ENCODE results near the gene CHAT. TPM values are rescaled to one million over a fixed set of nuclear protein-coding genes. Genes with fewer than 3 reads are reported as not detected.

The CHAT gene
- total and polyA plus RNA-seq, 3 donors from 2014 or later: 0.75 to 1.7 (median 0.93) TPM

DNA sequence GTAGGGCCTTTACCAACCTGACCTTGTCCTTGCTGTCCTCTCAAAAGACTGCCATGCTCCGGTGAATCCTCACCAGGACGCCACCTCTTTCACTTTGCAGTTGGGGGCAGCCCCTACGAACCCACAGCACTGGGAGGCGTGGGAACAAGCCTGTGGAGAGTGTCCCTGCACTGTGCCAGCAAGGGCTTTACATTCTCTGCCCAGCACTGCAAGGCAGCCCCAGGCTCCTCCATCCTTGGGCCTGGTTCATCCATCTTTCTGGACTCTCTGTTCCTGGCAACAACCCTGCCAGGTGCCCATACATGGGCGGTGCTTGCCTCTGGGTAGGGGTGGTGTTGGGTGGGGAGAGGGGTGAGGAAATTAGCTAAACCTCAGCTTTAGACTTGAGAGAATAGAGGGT, 1.4 kb downstream of the CHAT start:
- no peak for TF ChIP-seq POLR2A (IDR thresholded peaks at IDR 0.05)
- TF ChIP-seq, protein P1, sequence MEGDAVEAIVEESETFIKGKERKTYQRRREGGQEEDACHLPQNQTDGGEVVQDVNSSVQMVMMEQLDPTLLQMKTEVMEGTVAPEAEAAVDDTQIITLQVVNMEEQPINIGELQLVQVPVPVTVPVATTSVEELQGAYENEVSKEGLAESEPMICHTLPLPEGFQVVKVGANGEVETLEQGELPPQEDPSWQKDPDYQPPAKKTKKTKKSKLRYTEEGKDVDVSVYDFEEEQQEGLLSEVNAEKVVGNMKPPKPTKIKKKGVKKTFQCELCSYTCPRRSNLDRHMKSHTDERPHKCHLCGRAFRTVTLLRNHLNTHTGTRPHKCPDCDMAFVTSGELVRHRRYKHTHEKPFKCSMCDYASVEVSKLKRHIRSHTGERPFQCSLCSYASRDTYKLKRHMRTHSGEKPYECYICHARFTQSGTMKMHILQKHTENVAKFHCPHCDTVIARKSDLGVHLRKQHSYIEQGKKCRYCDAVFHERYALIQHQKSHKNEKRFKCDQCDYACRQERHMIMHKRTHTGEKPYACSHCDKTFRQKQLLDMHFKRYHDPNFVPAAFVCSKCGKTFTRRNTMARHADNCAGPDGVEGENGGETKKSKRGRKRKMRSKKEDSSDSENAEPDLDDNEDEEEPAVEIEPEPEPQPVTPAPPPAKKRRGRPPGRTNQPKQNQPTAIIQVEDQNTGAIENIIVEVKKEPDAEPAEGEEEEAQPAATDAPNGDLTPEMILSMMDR (IDR thresholded peaks at IDR 0.05): no peak
- Histone ChIP-seq H3K4me3 (no peak overlapping the region), H3K27me3 (no peaks in the 10 kb centered on the region), H3K4me1 (peaks cover 5% of the 10 kb centered on the region), H3K27ac (no peak overlapping the region), H3K9me3 (no peaks in the 10 kb centered on the region), H3K36me3 (ENCODE audit: low read depth, missing control alignments) (no peaks in the 10 kb centered on the region)
- 69 to 89% methylated on average over 3 to 5 of the region's 5 CpGs for WGBS, 2 donors
- no peak for DNase-seq
- intact Hi-C loops (cut with DNase I; ENCODE audit: low total_unique reads): no loop called here

DNA sequence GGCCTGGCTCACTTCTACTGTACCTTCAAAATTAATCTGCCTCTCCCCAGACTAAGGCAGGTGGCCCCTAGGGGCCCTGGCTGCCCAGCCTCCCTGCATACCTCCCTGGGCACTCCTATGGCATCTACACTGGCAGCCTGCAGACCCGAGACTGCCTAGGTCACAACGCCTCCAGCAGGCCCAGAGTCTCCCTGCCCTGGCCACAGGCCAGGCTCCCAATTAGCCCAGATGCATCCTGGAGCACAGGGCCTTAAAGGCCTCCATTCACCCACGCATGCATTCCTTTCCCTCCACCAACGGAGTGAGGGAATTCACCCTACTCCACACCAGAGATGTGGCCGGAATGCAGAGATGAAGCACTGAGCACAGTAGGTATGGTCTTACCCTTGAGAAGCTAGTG, 1.9 kb downstream of the CHAT start:
- H3K36me3 ChIP-seq (ENCODE audit: low read depth, missing control alignments): no peaks in the 10 kb centered on the region
- DNase-seq: no peak

DNA sequence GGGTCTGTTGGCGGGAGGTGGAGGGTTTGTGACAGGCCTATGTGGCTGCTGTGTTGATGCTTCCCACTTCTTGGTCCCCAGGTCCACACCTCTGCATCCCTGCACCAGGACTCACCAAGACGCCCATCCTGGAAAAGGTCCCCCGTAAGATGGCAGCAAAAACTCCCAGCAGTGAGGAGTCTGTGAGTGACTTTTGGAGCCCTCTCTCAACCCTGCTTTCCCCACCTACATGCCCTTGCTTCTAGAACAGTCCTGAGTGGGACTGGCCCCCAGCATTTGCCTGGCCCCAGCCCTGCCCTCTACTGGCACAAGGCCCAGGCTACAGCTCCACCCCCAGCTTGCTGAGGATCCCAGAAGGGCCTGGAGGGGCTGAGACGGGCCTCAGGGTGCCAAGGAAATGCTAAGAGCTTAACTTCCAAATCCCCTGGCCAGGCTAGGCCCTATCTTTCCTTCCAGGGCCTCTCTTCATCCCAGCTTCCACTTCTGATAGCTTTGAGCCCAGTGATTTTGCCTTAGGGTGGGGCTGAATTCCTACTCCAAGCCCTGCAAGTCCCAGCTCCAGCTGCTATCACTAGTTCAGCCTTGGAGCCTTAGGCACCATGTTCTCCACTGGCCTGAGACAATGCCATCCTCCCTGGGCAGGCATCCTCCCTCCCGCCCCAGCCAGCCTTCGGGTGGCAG, 2.7 kb downstream of the CHAT start:
- H3K36me3 ChIP-seq (ENCODE audit: low read depth, missing control alignments): no peaks in the 10 kb centered on the region
- H3K9me3 ChIP-seq: no peaks in the 10 kb centered on the region
- H3K27ac ChIP-seq: no peak overlapping the region
- no peak overlapping the region for H3K4me3 ChIP-seq
- intact Hi-C loops (cut with DNase I; ENCODE audit: low total_unique reads): no loop called here
- no peak for TF ChIP-seq POLR2A (IDR thresholded peaks at IDR 0.05)
- TF ChIP-seq, protein P1 (IDR thresholded peaks at IDR 0.05): no peak
- DNase-seq: no peak
- H3K4me1 ChIP-seq: no peaks in the 10 kb centered on the region
- H3K27me3 ChIP-seq: no peaks in the 10 kb centered on the region
- 66 to 72% methylated on average over 4 to 6 of the region's 6 CpGs for WGBS, 2 donors

More for the DNA sequence above, 1.9 kb downstream of the CHAT start:
- intact Hi-C loops (cut with DNase I; ENCODE audit: low total_unique reads): no loop called here
- H3K9me3 ChIP-seq: no peaks in the 10 kb centered on the region
- H3K4me1 ChIP-seq: peaks cover 2% of the 10 kb centered on the region
- no peak overlapping the region for H3K27ac ChIP-seq
- WGBS, 2 donors: 70 to 75% methylated on average over 4 to 5 of the region's 5 CpGs
- no peaks in the 10 kb centered on the region for H3K27me3 ChIP-seq
- TF ChIP-seq, protein P1 (IDR thresholded peaks at IDR 0.05): no peak
- no peak for TF ChIP-seq POLR2A (IDR thresholded peaks at IDR 0.05)
- H3K4me3 ChIP-seq: no peak overlapping the region

DNA sequence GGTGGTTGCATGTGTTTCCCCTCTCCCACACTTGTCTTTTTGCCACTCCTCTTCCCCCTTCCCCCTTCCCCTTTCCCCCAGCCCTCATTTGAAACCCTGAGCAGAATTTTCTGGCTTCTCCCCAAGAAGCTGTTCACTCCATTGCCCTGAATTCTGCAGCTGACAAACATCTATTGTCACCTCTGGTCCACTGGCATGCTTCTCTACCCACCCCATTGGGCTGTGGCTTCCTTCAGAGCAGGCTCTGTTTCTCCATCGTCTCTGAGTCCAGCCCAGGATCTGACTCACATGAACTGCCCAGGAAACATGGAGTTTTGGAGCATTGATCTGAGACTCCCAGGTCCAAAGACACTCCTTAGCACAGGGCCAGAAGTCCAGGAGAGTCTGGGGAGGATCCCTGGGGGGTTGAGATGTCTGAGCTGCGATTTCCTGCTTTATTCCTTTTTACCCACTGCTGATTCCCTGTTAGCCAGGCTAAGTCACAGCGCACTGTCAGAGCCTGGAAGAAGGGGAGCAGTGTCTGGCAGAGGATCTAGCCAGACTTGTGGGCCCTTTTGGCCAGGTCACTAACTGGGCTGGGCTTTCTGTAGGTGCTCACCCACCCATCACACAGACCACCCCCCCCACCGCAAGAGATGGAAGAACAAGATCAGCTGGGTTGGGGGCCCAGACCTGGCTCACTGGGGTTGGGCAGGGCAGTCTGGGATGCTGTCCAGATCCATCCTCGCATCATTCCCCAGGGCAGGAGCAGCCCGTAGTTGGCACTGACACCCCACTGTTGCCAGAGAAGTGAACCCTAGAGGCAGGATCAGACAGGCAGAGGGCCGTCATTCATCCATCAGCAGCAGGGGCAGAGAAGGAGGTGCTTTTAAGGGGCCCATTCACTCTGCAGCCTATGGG, 3.5 kb downstream of the CHAT start:
- Histone ChIP-seq H3K36me3 (ENCODE audit: low read depth, missing control alignments) (no peaks in the 10 kb centered on the region), H3K4me1 (no peaks in the 10 kb centered on the region), H3K4me3 (no peak overlapping the region), H3K27me3 (no peaks in the 10 kb centered on the region), H3K9me3 (no peaks in the 10 kb centered on the region), H3K27ac (no peak overlapping the region)
- TF ChIP-seq, protein P1 (IDR thresholded peaks at IDR 0.05): no peak
- TF ChIP-seq POLR2A (IDR thresholded peaks at IDR 0.05): no peak
- no peak for DNase-seq
- intact Hi-C loops (cut with DNase I; ENCODE audit: low total_unique reads): no loop called here
- WGBS, 2 donors: 65 to 70% methylated on average over 2 to 7 of the region's 7 CpGs
